GM18520 (cell line): ENCODE measurements around the gene MGAT5.

ENCODE experiments used
- ATAC-seq: cut with Tn5 transposase; IDR thresholded peaks from one replicate; pipeline ENCODE4 v1.9.1; 2021; ENCODE audit not compliant: unreplicated experiment

MGAT5 gene

GRCh38 chr2:134253804-134254203 is at the start of gene MGAT5:
TSS of gene MGAT5 (plus strand) at chr2:134254072. CDS start at chr2:134254404, 332 bp downstream.
- no peak for ATAC-seq

GRCh38 chr2:134205087-134205486 is 48.8 kb upstream of the MGAT5 start:
- ATAC-seq: no peak

- ATAC-seq: no peak
These were observed 47.8 kb upstream of the MGAT5 start for GRCh38 chr2:134206031-134206430.

GRCh38 chr2:134206573-134206972 is 47.3 kb upstream of the MGAT5 start:
- ATAC-seq: no peak

GRCh38 chr2:134207589-134208209 is 46.2 kb upstream of the MGAT5 start:
- ATAC-seq: no peak

- no peak for ATAC-seq
These were observed 45.0 kb upstream of the MGAT5 start for GRCh38 chr2:134208825-134209224.

GRCh38 chr2:134212746-134213145 is 41.1 kb upstream of the MGAT5 start:
- no peak for ATAC-seq

- ATAC-seq: no peak
These were observed 37.6 kb upstream of the MGAT5 start for GRCh38 chr2:134216152-134216829.

- no peak for ATAC-seq
These were observed 36.5 kb upstream of the MGAT5 start for GRCh38 chr2:134217351-134217750.

GRCh38 chr2:134217924-134218323 is 35.9 kb upstream of the MGAT5 start:
- peak; percentile 90 for ATAC-seq

- no peak for ATAC-seq
These were observed 35.5 kb upstream of the MGAT5 start for GRCh38 chr2:134218414-134218813.

GRCh38 chr2:134218930-134219658 is 34.8 kb upstream of the MGAT5 start:
- ATAC-seq: no peak

GRCh38 chr2:134220344-134220974 is 33.4 kb upstream of the MGAT5 start:
- ATAC-seq: no peak

- no peak for ATAC-seq
These were observed 29.9 kb upstream of the MGAT5 start for GRCh38 chr2:134224005-134224404.

GRCh38 chr2:134225173-134225572 is 28.7 kb upstream of the MGAT5 start:
- ATAC-seq: no peak

- no peak for ATAC-seq
These were observed 28.0 kb upstream of the MGAT5 start for GRCh38 chr2:134225841-134226240.

- no peak for ATAC-seq
These were observed 27.3 kb upstream of the MGAT5 start for GRCh38 chr2:134226601-134227000.

- no peak for ATAC-seq
These were observed 26.2 kb upstream of the MGAT5 start for GRCh38 chr2:134227666-134228065.

GRCh38 chr2:134228493-134228903 is 25.4 kb upstream of the MGAT5 start:
- no peak for ATAC-seq

- no peak for ATAC-seq
These were observed 24.3 kb upstream of the MGAT5 start for GRCh38 chr2:134229540-134229939.

GRCh38 chr2:134230885-134231284 is 23.0 kb upstream of the MGAT5 start:
- ATAC-seq: no peak
